GOT3 (cell line): ENCODE results near the gene CTPS1.

Experiments used
- DNase-seq: peaks from one replicate; lab custom pipeline; 2025; ENCODE audit warnings: mixed read lengths; lab: John Stamatoyannopoulos, UW

The CTPS1 gene

GRCh38 chr1:40979241-40980067 is at the start of gene CTPS1:
Gene CTPS1, plus strand, starts transcription at chr1:40979696. Its CDS starts 3,595 bp downstream, at chr1:40983291.
- peak; percentile 96 for DNase-seq

- DNase-seq, result no peak
Observed at GRCh38 chr1:40930174-40930964, 49.1 kb upstream of the CTPS1 start.

GRCh38 chr1:40931601-40932000 is 47.9 kb upstream of the CTPS1 start:
- no peak for DNase-seq

GRCh38 chr1:40932006-40932405 is 47.5 kb upstream of the CTPS1 start:
- DNase-seq, result no peak

- DNase-seq, result no peak
Observed at GRCh38 chr1:40936931-40937339, 42.6 kb upstream of the CTPS1 start.

- no peak for DNase-seq
Observed at GRCh38 chr1:40938393-40938792, 41.1 kb upstream of the CTPS1 start.

GRCh38 chr1:40939320-40940059 is 40.0 kb upstream of the CTPS1 start:
- DNase-seq, result no peak

GRCh38 chr1:40944326-40944725 is 35.2 kb upstream of the CTPS1 start:
- DNase-seq, result no peak

GRCh38 chr1:40944841-40945430 is 34.6 kb upstream of the CTPS1 start:
- no peak for DNase-seq

GRCh38 chr1:40945491-40945973 is 34.0 kb upstream of the CTPS1 start:
- DNase-seq, result no peak

- no peak for DNase-seq
Observed at GRCh38 chr1:40948741-40949443, 30.6 kb upstream of the CTPS1 start.

GRCh38 chr1:40949563-40949962 is 29.9 kb upstream of the CTPS1 start:
- no peak for DNase-seq

- no peak for DNase-seq
Observed at GRCh38 chr1:40951943-40952743, 27.4 kb upstream of the CTPS1 start.

GRCh38 chr1:40952744-40953315 is 26.7 kb upstream of the CTPS1 start:
- no peak for DNase-seq

GRCh38 chr1:40954626-40955025 is 24.9 kb upstream of the CTPS1 start:
- no peak for DNase-seq

GRCh38 chr1:40955266-40955665 is 24.2 kb upstream of the CTPS1 start:
- DNase-seq, result no peak

- DNase-seq, result no peak
Observed at GRCh38 chr1:40956407-40956806, 23.1 kb upstream of the CTPS1 start.

- DNase-seq, result no peak
Observed at GRCh38 chr1:40958210-40958609, 21.3 kb upstream of the CTPS1 start.

- DNase-seq, result no peak
Observed at GRCh38 chr1:40965531-40965930, 14.0 kb upstream of the CTPS1 start.

GRCh38 chr1:40966417-40966816 is 13.1 kb upstream of the CTPS1 start:
- DNase-seq, result no peak
